Skeletal muscle satellite cell (primary cell): ENCODE results near the gene LYRM1.
A peak's percentile ranks its signal among the peaks of the same experiment; 100 is the strongest.

Experiments used
- H3K27me3 ChIP-seq: 2 replicates; pipeline ENCODE4 v1.7.0; 2013; ENCODE audit warnings: low read length; ENCODE audit not compliant: control insufficient read depth, insufficient read depth
- H3K36me3 ChIP-seq: 2 replicates; pipeline ENCODE4 v1.7.0; 2013; ENCODE audit warnings: mild to moderate bottlenecking, control low read depth, low read length; ENCODE audit not compliant: insufficient read depth
- H3K4me1 ChIP-seq: 2 replicates; pipeline ENCODE4 v1.7.0; 2013; ENCODE audit warnings: low read length; ENCODE audit not compliant: control insufficient read depth, insufficient read depth
- H3K4me2 ChIP-seq: 2 replicates; pipeline ENCODE4 v1.7.0; 2013; ENCODE audit warnings: mild to moderate bottlenecking, low read length
- H3K4me3 ChIP-seq: 2 replicates; pipeline ENCODE4 v1.7.0; 2013; ENCODE audit warnings: low read length
- H3K9ac ChIP-seq: 2 replicates; pipeline ENCODE4 v1.7.0; 2013; ENCODE audit warnings: mild to moderate bottlenecking, low read depth, low read length, moderate library complexity
- H3K9me3 ChIP-seq: replicated peaks from 2 replicates; pipeline ENCODE4 v1.7.0; 2013; ENCODE audit warnings: mild to moderate bottlenecking, control low read depth, low read length

LYRM1 gene

DNA sequence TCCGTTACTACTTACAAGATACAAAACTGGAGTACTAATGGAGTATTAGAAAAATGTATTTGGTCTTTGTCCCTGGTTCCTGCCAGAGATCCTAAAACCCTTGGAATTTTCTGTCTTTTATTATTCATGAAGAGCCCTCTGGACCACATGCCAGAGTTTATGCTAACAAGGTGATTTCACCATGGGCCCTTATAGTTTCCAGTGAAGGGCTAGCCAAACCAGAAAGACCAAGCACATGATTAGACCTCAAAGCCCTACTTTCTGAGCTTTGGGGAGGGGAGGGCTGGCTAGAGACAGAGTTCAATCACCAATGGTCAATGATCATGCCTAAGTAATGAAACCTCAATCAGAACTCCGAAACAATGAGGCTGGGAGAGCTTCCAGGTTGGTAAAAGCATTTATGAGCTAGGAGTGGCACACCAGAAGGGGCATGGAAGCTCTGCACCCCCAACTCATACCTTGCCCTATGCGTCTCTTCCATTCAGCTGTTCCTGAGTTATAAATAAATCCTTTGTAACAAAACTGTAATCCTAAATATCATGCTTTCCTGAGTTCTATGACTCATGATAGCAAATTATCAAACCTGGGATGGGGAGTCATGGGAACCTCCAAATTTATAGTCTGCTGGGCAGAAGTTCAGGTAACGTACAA lies 10.8 kb upstream of the LYRM1 start:
- no peaks in the 10 kb centered on the region for H3K4me1 ChIP-seq
- no peak overlapping the region for H3K9ac ChIP-seq
- H3K9me3 ChIP-seq = no peaks in the 10 kb centered on the region
- H3K4me3 ChIP-seq = no peak overlapping the region
- H3K27me3 ChIP-seq = no peaks in the 10 kb centered on the region
- H3K36me3 ChIP-seq = peaks cover 62% of the 10 kb centered on the region
- no peak overlapping the region for H3K4me2 ChIP-seq

DNA sequence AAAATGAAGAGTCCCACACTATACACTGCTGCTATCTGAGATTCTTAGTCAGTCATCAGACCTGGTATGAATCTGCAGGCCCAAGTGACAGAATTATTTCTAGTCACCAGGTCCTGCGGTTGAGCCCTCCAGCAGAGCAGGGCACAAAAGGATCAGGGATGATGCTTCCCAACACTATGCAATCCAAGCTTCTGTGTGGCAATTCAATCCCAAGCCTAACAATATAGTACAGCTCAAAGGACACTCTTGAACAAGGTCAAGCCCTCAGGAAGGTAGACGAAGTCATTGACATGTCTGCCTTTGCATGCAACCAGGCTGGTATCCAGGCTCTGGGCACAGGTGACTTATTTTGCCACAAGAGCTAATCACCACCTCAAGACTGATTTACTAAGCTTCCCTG lies 6.2 kb upstream of the LYRM1 start:
- H3K27me3 ChIP-seq = no peaks in the 10 kb centered on the region
- H3K9ac ChIP-seq = no peak overlapping the region
- H3K36me3 ChIP-seq = peaks cover 61% of the 10 kb centered on the region
- peaks cover 23% of the 10 kb centered on the region for H3K4me1 ChIP-seq
- no peaks in the 10 kb centered on the region for H3K9me3 ChIP-seq
- no peak overlapping the region for H3K4me3 ChIP-seq
- no peak overlapping the region for H3K4me2 ChIP-seq

DNA sequence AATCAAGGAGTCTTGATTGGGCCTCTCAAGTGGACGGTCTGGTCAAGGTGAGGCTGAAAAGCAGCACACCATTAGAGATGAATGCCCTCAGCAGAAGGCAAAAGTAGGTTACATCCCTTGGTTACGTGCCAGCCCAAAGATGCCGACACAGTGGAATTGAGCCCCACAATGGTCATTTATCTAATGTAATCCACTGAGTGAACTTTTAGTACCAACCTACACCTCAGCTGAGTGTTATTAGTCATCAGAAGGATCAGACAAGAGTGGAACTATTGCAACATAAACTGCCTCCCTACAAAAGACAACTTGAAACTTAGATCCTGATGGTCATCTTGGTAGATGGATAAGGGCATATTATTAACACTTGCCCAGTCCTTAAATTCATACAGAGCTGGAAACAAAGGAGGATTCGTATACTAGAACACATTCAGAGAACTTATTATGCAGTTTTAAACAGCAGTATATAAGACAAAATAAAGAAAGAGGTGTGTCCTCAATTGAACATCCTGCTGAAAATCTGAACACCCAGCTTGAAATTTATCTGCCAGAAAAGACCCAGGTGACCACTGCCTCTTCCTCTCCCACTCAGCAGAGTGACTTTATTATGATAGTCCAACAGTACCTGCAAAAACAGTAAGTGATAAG lies 3.2 kb upstream of the LYRM1 start:
- Histone ChIP-seq H3K4me2 (peak overlapping the region; percentile 79), H3K9ac (no peak overlapping the region), H3K4me3 (peak overlapping the region; percentile 90), H3K9me3 (no peaks in the 10 kb centered on the region), H3K27me3 (no peaks in the 10 kb centered on the region), H3K4me1 (peaks cover 35% of the 10 kb centered on the region), H3K36me3 (peaks cover 43% of the 10 kb centered on the region)

DNA sequence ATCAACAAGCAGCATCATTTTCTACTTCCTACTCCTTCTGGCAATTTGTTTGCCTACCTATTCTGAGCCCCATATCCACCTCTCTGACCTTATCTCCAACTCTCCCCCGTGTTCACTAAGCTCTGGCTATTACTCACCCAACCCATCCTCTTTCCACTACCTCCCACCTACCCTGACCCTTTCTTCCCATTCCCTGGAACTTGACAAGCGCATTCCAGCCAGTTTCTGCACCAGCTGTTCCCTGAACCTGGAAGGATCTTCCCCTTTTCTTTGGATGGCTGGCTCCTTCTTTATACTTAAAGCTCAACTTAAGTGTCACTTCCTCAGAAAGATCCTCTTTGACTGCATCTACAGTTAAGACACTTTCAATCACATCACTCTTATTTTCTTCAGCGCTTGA lies 2.6 kb upstream of the LYRM1 start:
- peaks cover 38% of the 10 kb centered on the region for H3K36me3 ChIP-seq
- no peaks in the 10 kb centered on the region for H3K27me3 ChIP-seq
- H3K4me1 ChIP-seq = peaks cover 37% of the 10 kb centered on the region
- H3K4me2 ChIP-seq = peak overlapping the region; percentile 79
- peak overlapping the region; percentile 100 for H3K9ac ChIP-seq
- no peaks in the 10 kb centered on the region for H3K9me3 ChIP-seq
- peak overlapping the region; percentile 90 for H3K4me3 ChIP-seq

DNA sequence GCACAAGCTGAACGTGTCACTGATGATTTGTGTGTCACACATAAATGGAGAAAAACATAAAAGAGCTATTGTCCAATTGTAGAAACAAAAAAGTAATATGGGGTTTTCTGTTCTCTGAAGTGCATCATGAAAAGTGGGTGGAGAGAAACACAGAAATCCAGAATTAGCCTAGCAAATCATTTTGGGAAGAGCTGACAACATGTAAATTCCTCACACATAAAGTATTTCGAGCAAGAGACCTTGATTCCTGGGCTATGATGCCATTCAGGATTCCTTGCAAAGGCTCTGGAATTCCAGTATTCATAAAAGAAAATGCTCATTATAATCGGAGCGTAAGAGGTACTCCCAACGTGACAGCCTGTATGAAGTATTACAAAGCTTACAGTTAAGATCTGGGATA lies 1.5 kb upstream of the LYRM1 start:
- Histone ChIP-seq H3K4me1 (peaks cover 48% of the 10 kb centered on the region), H3K9me3 (no peaks in the 10 kb centered on the region), H3K27me3 (no peaks in the 10 kb centered on the region), H3K4me3 (peak overlapping the region; percentile 90), H3K4me2 (peak overlapping the region; percentile 79), H3K9ac (peak overlapping the region; percentile 100), H3K36me3 (peaks cover 28% of the 10 kb centered on the region)

GRCh38 chr16:20899477-20900298 lies 883 bp upstream of the LYRM1 start:
- peak overlapping the region; percentile 90 for H3K4me3 ChIP-seq
- peaks cover 54% of the 10 kb centered on the region for H3K4me1 ChIP-seq
- H3K36me3 ChIP-seq = peaks cover 24% of the 10 kb centered on the region
- H3K4me2 ChIP-seq = peak overlapping the region; percentile 79
- no peaks in the 10 kb centered on the region for H3K27me3 ChIP-seq
- H3K9ac ChIP-seq = peak overlapping the region; percentile 100
- H3K9me3 ChIP-seq = no peaks in the 10 kb centered on the region

DNA sequence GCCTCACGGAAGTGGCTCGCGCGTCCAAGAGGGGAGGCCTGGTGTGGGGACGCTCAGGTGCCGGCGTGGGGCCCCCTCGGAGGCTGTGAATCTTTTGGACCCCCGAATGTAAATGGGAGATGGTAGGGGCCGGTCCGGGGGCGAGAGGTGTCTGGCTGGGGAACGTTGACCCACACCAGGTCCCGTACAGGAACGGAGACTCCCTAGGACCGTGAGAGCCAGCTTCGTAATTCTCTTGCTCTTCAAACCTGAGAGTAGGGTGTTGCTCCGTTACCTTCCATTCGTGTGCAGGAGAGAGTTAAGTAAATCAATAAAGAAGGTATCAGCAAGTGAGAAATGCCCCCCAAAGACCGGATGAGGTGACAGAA lies 481 bp downstream of the LYRM1 start:
- H3K27me3 ChIP-seq = no peaks in the 10 kb centered on the region
- H3K9me3 ChIP-seq = no peaks in the 10 kb centered on the region
- peaks cover 13% of the 10 kb centered on the region for H3K36me3 ChIP-seq
- peak overlapping the region; percentile 90 for H3K4me3 ChIP-seq
- peak overlapping the region; percentile 93 for H3K4me2 ChIP-seq
- peak overlapping the region; percentile 100 for H3K9ac ChIP-seq
- peaks cover 67% of the 10 kb centered on the region for H3K4me1 ChIP-seq

GRCh38 chr16:20901436-20902112 lies 1.0 kb downstream of the LYRM1 start:
- no peaks in the 10 kb centered on the region for H3K27me3 ChIP-seq
- peak overlapping the region; percentile 93 for H3K4me2 ChIP-seq
- H3K9me3 ChIP-seq = no peaks in the 10 kb centered on the region
- H3K4me3 ChIP-seq = peak overlapping the region; percentile 90
- peaks cover 71% of the 10 kb centered on the region for H3K4me1 ChIP-seq
- peak overlapping the region; percentile 100 for H3K9ac ChIP-seq
- peaks cover 11% of the 10 kb centered on the region for H3K36me3 ChIP-seq

- Histone ChIP-seq H3K4me3 (peak overlapping the region; percentile 90), H3K4me1 (peaks cover 71% of the 10 kb centered on the region), H3K9me3 (no peaks in the 10 kb centered on the region), H3K9ac (no peak overlapping the region), H3K27me3 (no peaks in the 10 kb centered on the region), H3K4me2 (peak overlapping the region; percentile 93), H3K36me3 (peaks cover 5% of the 10 kb centered on the region)
These were observed 1.9 kb downstream of the LYRM1 start for GRCh38 chr16:20902426-20902825.

- Histone ChIP-seq H3K4me3 (no peak overlapping the region), H3K27me3 (no peaks in the 10 kb centered on the region), H3K9ac (no peak overlapping the region)
These were observed 2.7 kb downstream of the LYRM1 start for GRCh38 chr16:20903116-20903898.

More at GRCh38 chr16:20903116-20903898, 2.7 kb downstream of the LYRM1 start:
- peaks cover 71% of the 10 kb centered on the region for H3K4me1 ChIP-seq
- no peaks in the 10 kb centered on the region for H3K9me3 ChIP-seq
- no peaks in the 10 kb centered on the region for H3K36me3 ChIP-seq
- H3K4me2 ChIP-seq = peak overlapping the region; percentile 44
